ENCODE measurements around the gene RHBDL3.

GRCh38 chr17:32266051-32266388, 388 bp downstream of the RHBDL3 start:
- TF ChIP-seq CTCF (IDR thresholded peaks at IDR 0.05; ENCODE audit: low read depth, low read length, missing input control) (no peak), RAD21 (IDR thresholded peaks at IDR 0.05) (no peak), SP1 (IDR thresholded peaks at IDR 0.05) (no peak), RXRA (IDR thresholded peaks at IDR 0.05) (no peak), JUND (IDR thresholded peaks at IDR 0.05) (no peak), GABPA (IDR thresholded peaks at IDR 0.05 in 1 of 2, conservative IDR thresholded peaks at IDR 0.05 in 1 of 2) (no peak), EGR1 (IDR thresholded peaks at IDR 0.05; ENCODE audit: low read depth in 2 of 2) (no peak)
